Colonic mucosa (tissue), 4 donors: ENCODE data around the gene INS. TPM values are rescaled to one million over a fixed set of nuclear protein-coding genes. Genes with fewer than 3 reads are reported as not detected.

ENCODE experiments used
- DNase-seq: peaks from one replicate; pipeline ENCODE4 v3.0.0-alpha.2; 2020
- H3K27ac ChIP-seq: fragments of 200-600 bp; one replicate; pipeline ENCODE4 v1.8.0; 2021
- H3K27me3 ChIP-seq: fragments of 200-600 bp; one replicate; pipeline ENCODE4 v1.8.0; 2021
- H3K36me3 ChIP-seq: fragments of 200-600 bp; one replicate; pipeline ENCODE4 v1.8.0; 2021
- H3K4me1 ChIP-seq: fragments of 200-600 bp; one replicate; pipeline ENCODE4 v1.8.0; 2021; ENCODE audit warnings: mild to moderate bottlenecking
- H3K4me3 ChIP-seq: fragments of 200-600 bp; one replicate; pipeline ENCODE4 v1.8.0; 2021
- H3K9ac ChIP-seq, 2 donors: one replicate each; pipeline ENCODE4 v1.7.0; 2013; ENCODE audit warnings: control low read depth in 2 of 2, low read depth in 2 of 2, low read length in 2 of 2
- H3K9me3 ChIP-seq: fragments of 200-600 bp; one replicate; pipeline ENCODE4 v1.8.0; 2021
- intact Hi-C: fragments of 100-400 bp; cut with DNase I; formaldehyde crosslinking; loops from one replicate; pipeline ENCODE4 v1.14.1; 2022
- total RNA-seq, 2 donors: library from RNA; stranded (reverse); fragmentation: NEBNext Ultra II Directional in 1 of 2; extraction: Animal tissue kit (Norgen Biotek cat#: 25700) in 1 of 2; gene quantifications; one replicate each; pipeline ENCODE4 v1.2.1, GENCODE V29; 2021
- TF ChIP-seq, protein P1 (sequence below): fragments of 200-600 bp; IDR thresholded peaks from one replicate; pipeline ENCODE4 v1.8.0; 2022; ENCODE audit warnings: antibody characterized with exemption, mild to moderate bottlenecking
- donor health status: healthy.
- donor health status: DM: no; HTN: no; CAD: no.
- donor health status: DM: no; HTN: no; CAD: no.

Gene INS
- total RNA-seq, 2 donors from 2014 or later: 0.84 TPM; not detected in 1

- no peak for DNase-seq
- intact Hi-C loops: no loop called here
- H3K36me3 ChIP-seq: no peaks in the 10 kb centered on the region
- H3K27me3 ChIP-seq: peaks cover 46% of the 10 kb centered on the region
- TF ChIP-seq, protein P1, sequence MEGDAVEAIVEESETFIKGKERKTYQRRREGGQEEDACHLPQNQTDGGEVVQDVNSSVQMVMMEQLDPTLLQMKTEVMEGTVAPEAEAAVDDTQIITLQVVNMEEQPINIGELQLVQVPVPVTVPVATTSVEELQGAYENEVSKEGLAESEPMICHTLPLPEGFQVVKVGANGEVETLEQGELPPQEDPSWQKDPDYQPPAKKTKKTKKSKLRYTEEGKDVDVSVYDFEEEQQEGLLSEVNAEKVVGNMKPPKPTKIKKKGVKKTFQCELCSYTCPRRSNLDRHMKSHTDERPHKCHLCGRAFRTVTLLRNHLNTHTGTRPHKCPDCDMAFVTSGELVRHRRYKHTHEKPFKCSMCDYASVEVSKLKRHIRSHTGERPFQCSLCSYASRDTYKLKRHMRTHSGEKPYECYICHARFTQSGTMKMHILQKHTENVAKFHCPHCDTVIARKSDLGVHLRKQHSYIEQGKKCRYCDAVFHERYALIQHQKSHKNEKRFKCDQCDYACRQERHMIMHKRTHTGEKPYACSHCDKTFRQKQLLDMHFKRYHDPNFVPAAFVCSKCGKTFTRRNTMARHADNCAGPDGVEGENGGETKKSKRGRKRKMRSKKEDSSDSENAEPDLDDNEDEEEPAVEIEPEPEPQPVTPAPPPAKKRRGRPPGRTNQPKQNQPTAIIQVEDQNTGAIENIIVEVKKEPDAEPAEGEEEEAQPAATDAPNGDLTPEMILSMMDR: no peak
- no peak overlapping the region for H3K27ac ChIP-seq
- H3K9ac ChIP-seq: no peak overlapping the region
- no peaks in the 10 kb centered on the region for H3K9me3 ChIP-seq
- H3K4me1 ChIP-seq: no peaks in the 10 kb centered on the region
- no peak overlapping the region for H3K4me3 ChIP-seq
Observed at GRCh38 chr11:2135648-2136201, 25.3 kb downstream of the INS start.

DNA sequence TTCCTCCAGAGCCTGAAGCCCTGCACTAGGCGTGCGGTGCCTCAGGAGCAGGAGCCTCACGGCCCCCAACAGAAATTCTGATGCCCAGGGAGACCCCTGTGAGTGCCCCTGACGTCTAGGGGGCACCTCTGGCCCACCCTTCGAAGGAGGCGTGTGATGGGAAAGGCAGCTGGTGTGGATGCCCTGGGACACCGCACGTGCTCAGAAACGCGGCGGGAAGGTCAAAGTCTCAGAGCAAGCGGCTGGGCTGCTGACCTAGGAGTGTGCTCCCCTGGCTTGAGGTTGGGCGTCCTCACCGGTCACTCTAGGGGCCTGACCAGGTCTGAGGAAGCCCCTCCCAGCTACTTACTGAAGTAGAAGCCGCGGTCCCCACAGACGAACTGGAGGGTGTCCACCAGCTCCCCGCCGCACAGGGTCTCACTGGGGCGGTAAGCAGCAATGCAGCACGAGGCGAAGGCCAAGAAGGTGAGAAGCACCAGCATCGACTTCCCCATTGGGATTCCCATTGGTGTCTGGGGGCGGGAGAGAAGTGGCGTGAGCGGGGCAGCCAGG is 25.9 kb downstream of the INS start:
- DNase-seq: no peak
- Histone ChIP-seq H3K27me3 (peaks cover 40% of the 10 kb centered on the region), H3K27ac (no peak overlapping the region), H3K4me3 (no peak overlapping the region), H3K9ac (no peak overlapping the region), H3K4me1 (no peaks in the 10 kb centered on the region), H3K9me3 (no peaks in the 10 kb centered on the region), H3K36me3 (no peaks in the 10 kb centered on the region)
- intact Hi-C loops: no loop called here
- TF ChIP-seq, protein P1: no peak

- DNase-seq: no peak
- H3K36me3 ChIP-seq: no peaks in the 10 kb centered on the region
Observed at GRCh38 chr11:2134022-2135010, 26.7 kb downstream of the INS start.

GRCh38 chr11:2133241-2134021 is 27.6 kb downstream of the INS start:
- TF ChIP-seq, protein P1: no peak
- no peak for DNase-seq
- Histone ChIP-seq H3K9me3 (no peaks in the 10 kb centered on the region), H3K36me3 (no peaks in the 10 kb centered on the region), H3K9ac (no peak overlapping the region), H3K4me3 (no peak overlapping the region), H3K27ac (no peak overlapping the region), H3K4me1 (no peaks in the 10 kb centered on the region), H3K27me3 (peaks cover 28% of the 10 kb centered on the region)
- intact Hi-C loops: no loop called here

More at GRCh38 chr11:2134022-2135010, 26.7 kb downstream of the INS start:
- Histone ChIP-seq H3K9me3 (no peaks in the 10 kb centered on the region), H3K27me3 (peaks cover 33% of the 10 kb centered on the region), H3K9ac (no peak overlapping the region), H3K4me3 (no peak overlapping the region), H3K27ac (no peak overlapping the region), H3K4me1 (no peaks in the 10 kb centered on the region)
- intact Hi-C loops: no loop called here
- TF ChIP-seq, protein P1: no peak

DNA sequence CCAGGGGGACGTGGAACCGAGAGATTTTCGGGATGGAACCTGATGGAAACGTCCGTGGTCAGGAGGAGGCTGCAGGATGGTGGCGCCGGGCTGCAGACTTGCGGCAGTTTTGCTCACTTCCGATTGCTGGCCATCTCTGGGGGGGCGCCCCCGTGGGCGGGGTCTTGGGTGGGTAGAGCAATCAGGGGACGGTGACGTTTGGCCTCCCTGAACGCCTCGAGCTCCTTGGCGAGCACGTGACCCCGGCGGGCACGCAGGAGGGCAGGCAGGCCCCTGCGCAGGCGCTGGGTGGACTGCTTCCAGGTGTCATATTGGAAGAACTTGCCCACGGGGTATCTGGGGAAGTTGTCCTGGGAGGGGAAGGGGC is 28.2 kb downstream of the INS start:
- Histone ChIP-seq H3K27ac (no peak overlapping the region), H3K4me1 (no peaks in the 10 kb centered on the region), H3K36me3 (no peaks in the 10 kb centered on the region), H3K9me3 (no peaks in the 10 kb centered on the region), H3K27me3 (peaks cover 27% of the 10 kb centered on the region), H3K4me3 (no peak overlapping the region), H3K9ac (no peak overlapping the region)
- no peak for DNase-seq
- TF ChIP-seq, protein P1: no peak
- intact Hi-C loops: no loop called here
